Measurements from ENCODE around the gene GPS2. TPM values are rescaled to one million over a fixed set of nuclear protein-coding genes. Genes with fewer than 3 reads are reported as not detected.

Gene GPS2
- total and polyA plus RNA-seq, 2 experiments from 2014 or later = 83.4 to 122 TPM

DNA sequence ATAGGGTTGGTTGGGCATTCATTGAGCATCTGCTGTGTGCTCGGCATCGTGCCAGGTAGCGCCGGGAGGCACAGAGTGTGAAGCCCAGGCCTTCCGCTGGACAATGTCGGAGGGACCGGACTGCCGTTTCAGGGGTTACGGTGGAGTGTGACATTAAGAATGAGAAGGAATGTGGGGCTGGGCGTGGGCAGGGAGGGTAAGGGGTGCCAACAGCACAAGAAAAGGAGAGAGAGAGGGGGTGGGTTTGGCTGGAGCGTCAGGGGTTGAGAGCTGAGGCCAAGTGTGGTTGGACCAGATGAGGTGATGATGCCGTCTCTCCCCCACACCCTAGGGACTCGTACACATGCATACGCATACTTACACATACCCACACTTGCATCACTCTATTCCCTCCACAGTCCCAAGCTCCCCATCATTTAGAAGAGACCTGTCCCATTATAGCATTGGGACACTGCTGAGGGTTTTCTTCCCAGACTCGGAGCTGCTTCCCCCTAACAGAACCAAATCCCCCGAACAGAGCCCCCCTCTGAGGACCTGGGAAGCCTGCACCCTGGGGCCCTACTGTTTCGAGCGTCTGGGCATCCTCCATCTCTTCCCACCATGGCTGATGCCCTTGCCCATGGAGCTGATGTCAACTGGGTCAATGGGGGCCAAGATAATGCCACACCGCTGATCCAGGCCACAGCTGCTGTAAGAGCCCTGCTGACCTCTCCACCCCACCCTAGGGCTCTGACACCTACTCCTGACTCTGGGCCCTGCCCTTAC is 33.5 kb upstream of the GPS2 start:
- peaks cover 25% of the 10 kb centered on the region for H3K4me1 Mint-ChIP-seq
- Histone ChIP-seq H3K79me2 (replicated peaks; ENCODE audit: insufficient read depth) (no peaks in the 10 kb centered on the region), H3F3A (replicated peaks; ENCODE audit: low read depth) (peaks cover 22% of the 10 kb centered on the region; the same call in 1 of the 2 replicates), H3K4me3 (no peak overlapping the region), H3K27me3 (ENCODE audit: insufficient read depth) (no peaks in the 10 kb centered on the region), H4K20me1 (replicated peaks; ENCODE audit: insufficient read depth) (0 out of 2 replicates have a peak, but pooled peaks cover 3% of the 10 kb centered on the region), H3K9me2 (ENCODE audit: insufficient read depth) (no peaks in the 10 kb centered on the region), H3K27ac (ENCODE audit: low read depth) (no peak overlapping the region), H2AFZ (no peak overlapping the region), H3K4me2 (peak overlapping the region; percentile 69; the same call in 1 of the 2 replicates), H3K4me1 (ENCODE audit: insufficient read depth) (peaks cover 15% of the 10 kb centered on the region), H3K36me3 (ENCODE audit: insufficient read depth) (no peaks in the 10 kb centered on the region)
- H3K27me3 Mint-ChIP-seq (ENCODE audit: insufficient read depth, low read depth, poor library complexity) = peaks cover 38% of the 10 kb centered on the region
- no peaks in the 10 kb centered on the region for H3K9me3 Mint-ChIP-seq
- H3K27ac Mint-ChIP-seq = no peak overlapping the region
- peaks cover 7% of the 10 kb centered on the region; the same call in 1 of the 3 replicates for H3K36me3 Mint-ChIP-seq (ENCODE audit: low read depth)
- no peak for ATAC-seq
- no peak for DNase-seq (ENCODE audit: low spot score)
- TF ChIP-seq STAT1 (IDR thresholded peaks at IDR 0.05; ENCODE audit: unreplicated experiment) (no peak), NANOG (IDR thresholded peaks at IDR 0.05; ENCODE audit: borderline replicate concordance) (no peak), ZNF331 (CRISPR knock-in tag; IDR thresholded peaks at IDR 0.05; ENCODE audit: low read depth) (no peak), ZNF114 (CRISPR knock-in tag; IDR thresholded peaks at IDR 0.05) (no peak), CREB1 (CRISPR knock-in tag; IDR thresholded peaks at IDR 0.05; ENCODE audit: low read depth) (no peak), JUNB (IDR thresholded peaks at IDR 0.05; ENCODE audit: unreplicated experiment) (no peak), EZH2 (IDR thresholded peaks at IDR 0.05; ENCODE audit: low read depth, unreplicated experiment) (no peak), EZH2phosphoT487 (IDR thresholded peaks at IDR 0.05; ENCODE audit: unreplicated experiment) (no peak), POLR2AphosphoS5 (IDR thresholded peaks at IDR 0.05; ENCODE audit: low read depth) (no peak)
- TF ChIP-seq, protein P1, sequence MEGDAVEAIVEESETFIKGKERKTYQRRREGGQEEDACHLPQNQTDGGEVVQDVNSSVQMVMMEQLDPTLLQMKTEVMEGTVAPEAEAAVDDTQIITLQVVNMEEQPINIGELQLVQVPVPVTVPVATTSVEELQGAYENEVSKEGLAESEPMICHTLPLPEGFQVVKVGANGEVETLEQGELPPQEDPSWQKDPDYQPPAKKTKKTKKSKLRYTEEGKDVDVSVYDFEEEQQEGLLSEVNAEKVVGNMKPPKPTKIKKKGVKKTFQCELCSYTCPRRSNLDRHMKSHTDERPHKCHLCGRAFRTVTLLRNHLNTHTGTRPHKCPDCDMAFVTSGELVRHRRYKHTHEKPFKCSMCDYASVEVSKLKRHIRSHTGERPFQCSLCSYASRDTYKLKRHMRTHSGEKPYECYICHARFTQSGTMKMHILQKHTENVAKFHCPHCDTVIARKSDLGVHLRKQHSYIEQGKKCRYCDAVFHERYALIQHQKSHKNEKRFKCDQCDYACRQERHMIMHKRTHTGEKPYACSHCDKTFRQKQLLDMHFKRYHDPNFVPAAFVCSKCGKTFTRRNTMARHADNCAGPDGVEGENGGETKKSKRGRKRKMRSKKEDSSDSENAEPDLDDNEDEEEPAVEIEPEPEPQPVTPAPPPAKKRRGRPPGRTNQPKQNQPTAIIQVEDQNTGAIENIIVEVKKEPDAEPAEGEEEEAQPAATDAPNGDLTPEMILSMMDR (conservative IDR thresholded peaks at IDR 0.05; ENCODE audit: low read depth in 2 of 2) = no peak
- TF ChIP-seq, protein P2, sequence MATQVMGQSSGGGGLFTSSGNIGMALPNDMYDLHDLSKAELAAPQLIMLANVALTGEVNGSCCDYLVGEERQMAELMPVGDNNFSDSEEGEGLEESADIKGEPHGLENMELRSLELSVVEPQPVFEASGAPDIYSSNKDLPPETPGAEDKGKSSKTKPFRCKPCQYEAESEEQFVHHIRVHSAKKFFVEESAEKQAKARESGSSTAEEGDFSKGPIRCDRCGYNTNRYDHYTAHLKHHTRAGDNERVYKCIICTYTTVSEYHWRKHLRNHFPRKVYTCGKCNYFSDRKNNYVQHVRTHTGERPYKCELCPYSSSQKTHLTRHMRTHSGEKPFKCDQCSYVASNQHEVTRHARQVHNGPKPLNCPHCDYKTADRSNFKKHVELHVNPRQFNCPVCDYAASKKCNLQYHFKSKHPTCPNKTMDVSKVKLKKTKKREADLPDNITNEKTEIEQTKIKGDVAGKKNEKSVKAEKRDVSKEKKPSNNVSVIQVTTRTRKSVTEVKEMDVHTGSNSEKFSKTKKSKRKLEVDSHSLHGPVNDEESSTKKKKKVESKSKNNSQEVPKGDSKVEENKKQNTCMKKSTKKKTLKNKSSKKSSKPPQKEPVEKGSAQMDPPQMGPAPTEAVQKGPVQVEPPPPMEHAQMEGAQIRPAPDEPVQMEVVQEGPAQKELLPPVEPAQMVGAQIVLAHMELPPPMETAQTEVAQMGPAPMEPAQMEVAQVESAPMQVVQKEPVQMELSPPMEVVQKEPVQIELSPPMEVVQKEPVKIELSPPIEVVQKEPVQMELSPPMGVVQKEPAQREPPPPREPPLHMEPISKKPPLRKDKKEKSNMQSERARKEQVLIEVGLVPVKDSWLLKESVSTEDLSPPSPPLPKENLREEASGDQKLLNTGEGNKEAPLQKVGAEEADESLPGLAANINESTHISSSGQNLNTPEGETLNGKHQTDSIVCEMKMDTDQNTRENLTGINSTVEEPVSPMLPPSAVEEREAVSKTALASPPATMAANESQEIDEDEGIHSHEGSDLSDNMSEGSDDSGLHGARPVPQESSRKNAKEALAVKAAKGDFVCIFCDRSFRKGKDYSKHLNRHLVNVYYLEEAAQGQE (IDR thresholded peaks at IDR 0.05; ENCODE audit: unreplicated experiment) = no peak
- TF ChIP-seq, protein P3, sequence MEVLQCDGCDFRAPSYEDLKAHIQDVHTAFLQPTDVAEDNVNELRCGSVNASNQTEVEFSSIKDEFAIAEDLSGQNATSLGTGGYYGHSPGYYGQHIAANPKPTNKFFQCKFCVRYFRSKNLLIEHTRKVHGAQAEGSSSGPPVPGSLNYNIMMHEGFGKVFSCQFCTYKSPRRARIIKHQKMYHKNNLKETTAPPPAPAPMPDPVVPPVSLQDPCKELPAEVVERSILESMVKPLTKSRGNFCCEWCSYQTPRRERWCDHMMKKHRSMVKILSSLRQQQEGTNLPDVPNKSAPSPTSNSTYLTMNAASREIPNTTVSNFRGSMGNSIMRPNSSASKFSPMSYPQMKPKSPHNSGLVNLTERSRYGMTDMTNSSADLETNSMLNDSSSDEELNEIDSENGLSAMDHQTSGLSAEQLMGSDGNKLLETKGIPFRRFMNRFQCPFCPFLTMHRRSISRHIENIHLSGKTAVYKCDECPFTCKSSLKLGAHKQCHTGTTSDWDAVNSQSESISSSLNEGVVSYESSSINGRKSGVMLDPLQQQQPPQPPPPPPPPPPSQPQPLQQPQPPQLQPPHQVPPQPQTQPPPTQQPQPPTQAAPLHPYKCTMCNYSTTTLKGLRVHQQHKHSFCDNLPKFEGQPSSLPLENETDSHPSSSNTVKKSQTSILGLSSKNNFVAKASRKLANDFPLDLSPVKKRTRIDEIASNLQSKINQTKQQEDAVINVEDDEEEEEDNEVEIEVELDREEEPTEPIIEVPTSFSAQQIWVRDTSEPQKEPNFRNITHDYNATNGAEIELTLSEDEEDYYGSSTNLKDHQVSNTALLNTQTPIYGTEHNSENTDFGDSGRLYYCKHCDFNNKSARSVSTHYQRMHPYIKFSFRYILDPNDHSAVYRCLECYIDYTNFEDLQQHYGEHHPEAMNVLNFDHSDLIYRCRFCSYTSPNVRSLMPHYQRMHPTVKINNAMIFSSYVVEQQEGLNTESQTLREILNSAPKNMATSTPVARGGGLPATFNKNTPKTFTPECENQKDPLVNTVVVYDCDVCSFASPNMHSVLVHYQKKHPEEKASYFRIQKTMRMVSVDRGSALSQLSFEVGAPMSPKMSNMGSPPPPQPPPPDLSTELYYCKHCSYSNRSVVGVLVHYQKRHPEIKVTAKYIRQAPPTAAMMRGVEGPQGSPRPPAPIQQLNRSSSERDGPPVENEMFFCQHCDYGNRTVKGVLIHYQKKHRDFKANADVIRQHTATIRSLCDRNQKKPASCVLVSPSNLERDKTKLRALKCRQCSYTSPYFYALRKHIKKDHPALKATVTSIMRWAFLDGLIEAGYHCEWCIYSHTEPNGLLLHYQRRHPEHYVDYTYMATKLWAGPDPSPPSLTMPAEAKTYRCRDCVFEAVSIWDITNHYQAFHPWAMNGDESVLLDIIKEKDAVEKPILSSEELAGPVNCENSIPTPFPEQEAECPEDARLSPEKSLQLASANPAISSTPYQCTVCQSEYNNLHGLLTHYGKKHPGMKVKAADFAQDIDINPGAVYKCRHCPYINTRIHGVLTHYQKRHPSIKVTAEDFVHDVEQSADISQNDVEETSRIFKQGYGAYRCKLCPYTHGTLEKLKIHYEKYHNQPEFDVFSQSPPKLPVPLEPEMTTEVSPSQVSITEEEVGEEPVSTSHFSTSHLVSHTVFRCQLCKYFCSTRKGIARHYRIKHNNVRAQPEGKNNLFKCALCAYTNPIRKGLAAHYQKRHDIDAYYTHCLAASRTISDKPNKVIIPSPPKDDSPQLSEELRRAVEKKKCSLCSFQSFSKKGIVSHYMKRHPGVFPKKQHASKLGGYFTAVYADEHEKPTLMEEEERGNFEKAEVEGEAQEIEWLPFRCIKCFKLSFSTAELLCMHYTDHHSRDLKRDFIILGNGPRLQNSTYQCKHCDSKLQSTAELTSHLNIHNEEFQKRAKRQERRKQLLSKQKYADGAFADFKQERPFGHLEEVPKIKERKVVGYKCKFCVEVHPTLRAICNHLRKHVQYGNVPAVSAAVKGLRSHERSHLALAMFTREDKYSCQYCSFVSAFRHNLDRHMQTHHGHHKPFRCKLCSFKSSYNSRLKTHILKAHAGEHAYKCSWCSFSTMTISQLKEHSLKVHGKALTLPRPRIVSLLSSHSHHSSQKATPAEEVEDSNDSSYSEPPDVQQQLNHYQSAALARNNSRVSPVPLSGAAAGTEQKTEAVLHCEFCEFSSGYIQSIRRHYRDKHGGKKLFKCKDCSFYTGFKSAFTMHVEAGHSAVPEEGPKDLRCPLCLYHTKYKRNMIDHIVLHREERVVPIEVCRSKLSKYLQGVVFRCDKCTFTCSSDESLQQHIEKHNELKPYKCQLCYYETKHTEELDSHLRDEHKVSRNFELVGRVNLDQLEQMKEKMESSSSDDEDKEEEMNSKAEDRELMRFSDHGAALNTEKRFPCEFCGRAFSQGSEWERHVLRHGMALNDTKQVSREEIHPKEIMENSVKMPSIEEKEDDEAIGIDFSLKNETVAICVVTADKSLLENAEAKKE (CRISPR knock-in tag; IDR thresholded peaks at IDR 0.05) = no peak
- TF ChIP-seq, protein P4, sequence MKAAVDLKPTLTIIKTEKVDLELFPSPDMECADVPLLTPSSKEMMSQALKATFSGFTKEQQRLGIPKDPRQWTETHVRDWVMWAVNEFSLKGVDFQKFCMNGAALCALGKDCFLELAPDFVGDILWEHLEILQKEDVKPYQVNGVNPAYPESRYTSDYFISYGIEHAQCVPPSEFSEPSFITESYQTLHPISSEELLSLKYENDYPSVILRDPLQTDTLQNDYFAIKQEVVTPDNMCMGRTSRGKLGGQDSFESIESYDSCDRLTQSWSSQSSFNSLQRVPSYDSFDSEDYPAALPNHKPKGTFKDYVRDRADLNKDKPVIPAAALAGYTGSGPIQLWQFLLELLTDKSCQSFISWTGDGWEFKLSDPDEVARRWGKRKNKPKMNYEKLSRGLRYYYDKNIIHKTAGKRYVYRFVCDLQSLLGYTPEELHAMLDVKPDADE (IDR thresholded peaks at IDR 0.05) = no peak
- H3K4me3 Mint-ChIP-seq = no peak overlapping the region; the same call in 2 of the 3 replicates
